A549 (cell line): ENCODE results near the gene SLC1A2. TPM values are rescaled to one million over a fixed set of nuclear protein-coding genes. Genes with fewer than 3 reads are reported as not detected.

ENCODE experiments used
- ATAC-seq, 2 experiments: fragments of 200-7000 bp in 1 of 2; fragments of >200 bp in 1 of 2; cut with Nextera tagmentation in 1 of 2; cut with Tn5 transposase in 1 of 2; 3 replicates each; pipeline versions ENCODE4 v1.8.0 to v1.9.1; 2018 to 2020; ENCODE audit warnings: mild to moderate bottlenecking in 1 of 2, moderate library complexity in 1 of 2
- CTCF ChIA-PET: fragments of 300-600 bp; sonication (Branson Sonifier 250); formaldehyde crosslinking; extraction: SDS; loops from one replicate; lab custom pipeline; 2021; ENCODE audit warnings: antibody characterized with exemption, inconsistent platforms; lab: Yijun Ruan, JAX
- POLR2A ChIA-PET: fragments of 350-600 bp; formaldehyde crosslinking; extraction: SDS; loops from one replicate; lab custom pipeline; 2021; ENCODE audit warnings: antibody characterized with exemption, inconsistent platforms; lab: Yijun Ruan, JAX
- DNase-seq, 2 experiments: peaks; one replicate each; pipeline versions ENCODE4 v3.0.0 to v3.0.0-alpha.2; 2011 to 2016; ENCODE audit warnings: low read depth in 1 of 2, low spot score in 1 of 2
- FAIRE-seq: peaks from 2 replicates; lab custom pipeline; 2011; peaks lifted over from hg19 to GRCh38; lab: Jason Lieb, UNC
- H3K27ac ChIP-seq, 2 experiments: fragments of >200 bp; sonication (Bioruptor Twin); formaldehyde crosslinking; 3 replicates each; pipeline ENCODE4 v1.5.1; 2016 to 2017
- H3K4me1 ChIP-seq: fragments of >200 bp; sonication (Bioruptor Twin); formaldehyde crosslinking; 3 replicates; pipeline ENCODE4 v1.6.1; 2016
- H3K4me2 ChIP-seq: fragments of >200 bp; sonication (Bioruptor Twin); formaldehyde crosslinking; 3 replicates; pipeline ENCODE4 v1.6.1; 2016
- H3K4me3 ChIP-seq: fragments of >200 bp; sonication (Bioruptor Twin); formaldehyde crosslinking; 3 replicates; pipeline ENCODE4 v1.5.1; 2016
- H3K9me3 ChIP-seq: fragments of >200 bp; sonication (Bioruptor Twin); formaldehyde crosslinking; 3 replicates; pipeline ENCODE4 v1.6.1; 2016
- BCL3 ChIP-seq: fragments of >200 bp; sonication (Bioruptor Twin); formaldehyde crosslinking; IDR thresholded peaks from 3 replicates; pipeline ENCODE4 v1.6.1; 2016
- BHLHE40 ChIP-seq: IDR thresholded peaks from 2 replicates; pipeline ENCODE4 v1.6.1; 2012; ENCODE audit warnings: low read depth, low read length, inconsistent platforms
- CBX2 ChIP-seq: fragments of 200-600 bp; sonication (generic); IDR thresholded peaks from 2 replicates; pipeline ENCODE4 v1.6.1; 2016; ENCODE audit warnings: low read depth, mild to moderate bottlenecking, borderline replicate concordance
- CHD2 ChIP-seq: fragments of 150-350 bp; IDR thresholded peaks from 2 replicates; pipeline ENCODE4 v1.6.1; 2014; ENCODE audit warnings: low read length; ENCODE audit not compliant: partially characterized antibody
- EHF ChIP-seq: fragments of 250-450 bp; sonication (Bioruptor Pico); IDR thresholded peaks from 2 replicates; pipeline ENCODE4 v1.5.0; 2020; ENCODE audit warnings: mild to moderate bottlenecking
- GATA3 ChIP-seq: IDR thresholded peaks from 2 replicates; pipeline ENCODE4 v1.6.1; 2012; ENCODE audit warnings: borderline replicate concordance
- HES2 ChIP-seq: fragments of >200 bp; sonication (Bioruptor Twin); formaldehyde crosslinking; IDR thresholded peaks from 2 replicates; pipeline ENCODE4 v1.6.1; 2016
- HEYL ChIP-seq: fragments of 250-450 bp; sonication (Bioruptor Pico); IDR thresholded peaks from 2 replicates; pipeline ENCODE4 v1.8.0; 2021; ENCODE audit warnings: mild to moderate bottlenecking, moderate library complexity
- HOXB13 ChIP-seq: fragments of 250-450 bp; sonication (Bioruptor Pico); IDR thresholded peaks from 2 replicates; pipeline ENCODE4 v1.5.0; 2020; ENCODE audit warnings: low read depth, mild to moderate bottlenecking, moderate library complexity
- JUN ChIP-seq, 2 experiments: fragments of >200 bp; sonication (Bioruptor Twin); formaldehyde crosslinking; IDR thresholded peaks; 2 replicates in 1 of 2; 3 replicates in 1 of 2; pipeline ENCODE4 v1.6.1; 2016 to 2017
- JUNB ChIP-seq: fragments of >200 bp; sonication (Bioruptor Twin); formaldehyde crosslinking; IDR thresholded peaks from 2 replicates; pipeline ENCODE4 v1.6.1; 2016
- KDM1A ChIP-seq: fragments of 200-600 bp; sonication (generic); IDR thresholded peaks from 2 replicates; pipeline ENCODE4 v1.6.1; 2016; ENCODE audit warnings: low read depth, mild to moderate bottlenecking
- MAZ ChIP-seq: fragments of 150-350 bp; IDR thresholded peaks from 2 replicates; pipeline ENCODE4 v1.6.1; 2014; ENCODE audit warnings: antibody characterized with exemption, low read depth, low read length, borderline replicate concordance
- NFE2L2 ChIP-seq: fragments of 150-350 bp; conservative IDR thresholded peaks from 2 replicates; pipeline ENCODE4 v1.6.1; 2014; ENCODE audit warnings: low read length
- NPAS2 ChIP-seq: fragments of 250-450 bp; sonication (Bioruptor Pico); IDR thresholded peaks from 2 replicates; pipeline ENCODE4 v1.8.0; 2022; ENCODE audit warnings: mild to moderate bottlenecking, moderate library complexity, borderline replicate concordance
- POLR2A ChIP-seq: IDR thresholded peaks from 2 replicates; pipeline ENCODE4 v1.6.1; 2012; ENCODE audit warnings: mild to moderate bottlenecking, low read length
- RAD21 ChIP-seq, 2 experiments: fragments of >200 bp in 1 of 2; sonication (Bioruptor Twin) in 1 of 2; formaldehyde crosslinking in 1 of 2; IDR thresholded peaks in 1 of 2; conservative IDR thresholded peaks in 1 of 2; 2 replicates in 1 of 2; 3 replicates in 1 of 2; pipeline ENCODE4 v1.6.1; 2012 to 2018; ENCODE audit warnings: inconsistent platforms in 1 of 2
- RCOR1 ChIP-seq: fragments of 150-350 bp; IDR thresholded peaks from 2 replicates; pipeline ENCODE4 v1.6.1; 2014; ENCODE audit warnings: antibody characterized with exemption, low read length, low read depth
- REST ChIP-seq: fragments of 200-600 bp; sonication (generic); IDR thresholded peaks from 2 replicates; pipeline ENCODE4 v1.6.1; 2016; ENCODE audit warnings: antibody characterized with exemption, mild to moderate bottlenecking, moderate library complexity
- RFX5 ChIP-seq: fragments of 450-650 bp; IDR thresholded peaks from 2 replicates; pipeline ENCODE4 v1.7.1; 2014; ENCODE audit warnings: antibody characterized with exemption, mild to moderate bottlenecking, moderate library complexity
- SMC3 ChIP-seq: fragments of >200 bp; sonication (Bioruptor Twin); formaldehyde crosslinking; IDR thresholded peaks from 3 replicates; pipeline ENCODE4 v1.6.1; 2018; ENCODE audit warnings: inconsistent platforms
- ZNF302 ChIP-seq: fragments of 250-450 bp; sonication (Bioruptor Pico); IDR thresholded peaks from 2 replicates; pipeline ENCODE4 v1.9.0; 2021; ENCODE audit warnings: inconsistent platforms, mild to moderate bottlenecking, moderate library complexity
- WGBS: methylation state at CpG from one replicate; pipeline ENCODE4 v1.1.6; 2017; ENCODE audit errors: missing lambda C conversion rate; 5-methylcytosine and 5-hydroxymethylcytosine counted together
- polyA plus RNA-seq, 4 experiments: library from polyadenylated mRNA; depleted of rRNA in 3 of 4; stranded (reverse); fragments of >200 nt; fragmentation: RNase III in 1 of 4; extraction: RNeasy Plus Mini Kit Qiagen cat#74134 plus additional on column Dnase treatment in 1 of 4; gene quantifications; 2 replicates in 3 of 4; 3 replicates in 1 of 4; pipeline ENCODE4 v1.2.3, GENCODE V29; 2011 to 2017
- TF ChIP-seq, protein P1 (sequence below): fragments of >200 bp; sonication (Bioruptor Twin); formaldehyde crosslinking; IDR thresholded peaks from 3 replicates; pipeline ENCODE4 v1.5.1; 2016
- TF ChIP-seq, protein P2 (sequence below): IDR thresholded peaks from 2 replicates; pipeline ENCODE4 v1.6.1; 2012

Gene SLC1A2
- polyA plus RNA-seq, 2 of the 4 experiments (the other 2 are of a cell fraction) = 0.01 to 0.14 TPM

- no peak for TF ChIP-seq BCL3
- TF ChIP-seq RCOR1 = no peak
- TF ChIP-seq JUNB = no peak
- TF ChIP-seq SMC3 = no peak
- TF ChIP-seq, all 56 proteins: peak for 0
Observed at GRCh38 chr11:35281169-35281688, 138.1 kb downstream of the SLC1A2 start (continued).

DNA sequence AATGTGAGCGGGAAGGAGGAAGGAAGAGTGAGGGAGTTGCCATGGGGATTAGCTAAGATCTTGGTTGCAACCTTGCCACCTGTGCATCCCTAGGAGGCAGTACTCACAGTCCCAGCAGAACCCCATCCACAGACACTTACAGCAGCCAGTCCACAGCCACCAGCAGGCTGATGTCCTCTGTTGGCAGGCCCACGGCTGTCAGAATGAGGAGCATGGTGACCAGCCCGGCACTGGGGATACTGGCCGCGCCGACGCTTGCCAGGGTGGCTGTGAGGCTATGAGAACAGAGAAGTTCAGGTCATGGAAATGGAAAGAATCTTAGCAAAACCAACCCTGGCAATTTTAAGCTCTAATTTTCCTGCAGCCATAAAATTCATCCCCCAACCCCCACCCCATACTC is 138.6 kb downstream of the SLC1A2 start:
- Histone ChIP-seq H3K4me1 (peaks cover 26% of the 10 kb centered on the region), H3K27ac (no peak overlapping the region), H3K9me3 (no peaks in the 10 kb centered on the region), H3K4me2 (no peak overlapping the region), H3K4me3 (no peak overlapping the region)
- no peak for ATAC-seq
- no peak for FAIRE-seq
- 95% methylated on average over 7 of the region's 7 CpGs for WGBS
- TF ChIP-seq MAZ = no peak
- TF ChIP-seq CBX2 = no peak
- TF ChIP-seq, protein P1, sequence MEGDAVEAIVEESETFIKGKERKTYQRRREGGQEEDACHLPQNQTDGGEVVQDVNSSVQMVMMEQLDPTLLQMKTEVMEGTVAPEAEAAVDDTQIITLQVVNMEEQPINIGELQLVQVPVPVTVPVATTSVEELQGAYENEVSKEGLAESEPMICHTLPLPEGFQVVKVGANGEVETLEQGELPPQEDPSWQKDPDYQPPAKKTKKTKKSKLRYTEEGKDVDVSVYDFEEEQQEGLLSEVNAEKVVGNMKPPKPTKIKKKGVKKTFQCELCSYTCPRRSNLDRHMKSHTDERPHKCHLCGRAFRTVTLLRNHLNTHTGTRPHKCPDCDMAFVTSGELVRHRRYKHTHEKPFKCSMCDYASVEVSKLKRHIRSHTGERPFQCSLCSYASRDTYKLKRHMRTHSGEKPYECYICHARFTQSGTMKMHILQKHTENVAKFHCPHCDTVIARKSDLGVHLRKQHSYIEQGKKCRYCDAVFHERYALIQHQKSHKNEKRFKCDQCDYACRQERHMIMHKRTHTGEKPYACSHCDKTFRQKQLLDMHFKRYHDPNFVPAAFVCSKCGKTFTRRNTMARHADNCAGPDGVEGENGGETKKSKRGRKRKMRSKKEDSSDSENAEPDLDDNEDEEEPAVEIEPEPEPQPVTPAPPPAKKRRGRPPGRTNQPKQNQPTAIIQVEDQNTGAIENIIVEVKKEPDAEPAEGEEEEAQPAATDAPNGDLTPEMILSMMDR = no peak
- no peak for TF ChIP-seq CHD2
- TF ChIP-seq ZNF302 = no peak
- no peak for TF ChIP-seq EHF
- DNase-seq = no peak
- POLR2A ChIA-PET = no interaction called here
- CTCF ChIA-PET = interaction anchor here (1.3 to 1.5 kb wide), 3 partner anchors 8 to 355 kb away, joined by 3 to 5 read pairs (median 3); no protein-coding TSS in a partner anchor

- ATAC-seq = no peak
- DNase-seq = no peak
- no peak overlapping the region for H3K4me3 ChIP-seq
- CTCF ChIA-PET = interaction anchor here (0.6 kb wide), 1 partner anchor 695 kb away, joined by 4 read pairs; no protein-coding TSS in a partner anchor
- POLR2A ChIA-PET = no interaction called here
- FAIRE-seq = no peak
- peaks cover 36% of the 10 kb centered on the region for H3K4me1 ChIP-seq
- H3K9me3 ChIP-seq = no peaks in the 10 kb centered on the region
- H3K27ac ChIP-seq = no peak overlapping the region
- WGBS = 79% methylated on average over 2 of the region's 2 CpGs
- TF ChIP-seq KDM1A (no peak), NFE2L2 (no peak), NPAS2 (no peak), HES2 (no peak), RCOR1 (no peak), HEYL (CRISPR knock-in tag) (no peak), RFX5 (no peak), JUNB (no peak), SMC3 (no peak), MAZ (no peak), POLR2A (no peak), BHLHE40 (no peak), HOXB13 (CRISPR knock-in tag) (no peak), ZNF302 (no peak), JUN (IDR thresholded peaks at IDR 0.05) (no peak), RAD21 (conservative IDR thresholded peaks at IDR 0.05 in 1 of 2, IDR thresholded peaks at IDR 0.05 in 1 of 2) (no peak), GATA3 (no peak), REST (no peak), EHF (no peak)
- TF ChIP-seq, protein P2, sequence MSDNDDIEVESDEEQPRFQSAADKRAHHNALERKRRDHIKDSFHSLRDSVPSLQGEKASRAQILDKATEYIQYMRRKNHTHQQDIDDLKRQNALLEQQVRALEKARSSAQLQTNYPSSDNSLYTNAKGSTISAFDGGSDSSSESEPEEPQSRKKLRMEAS = no peak
- no peak overlapping the region for H3K4me2 ChIP-seq
Observed at GRCh38 chr11:35277827-35278226, 141.5 kb downstream of the SLC1A2 start.
